Liver (tissue), 9 donors: ENCODE measurements around the gene TMEM176A. TPM values are rescaled to one million over a fixed set of nuclear protein-coding genes. Genes with fewer than 3 reads are reported as not detected.

ENCODE experiments used
- DNase-seq: peaks from one replicate; pipeline ENCODE4 v3.0.0-alpha.2; 2017; ENCODE audit warnings: low spot score
- H3K27ac ChIP-seq, 2 donors: one replicate each; pipeline ENCODE4 v1.7.0; 2013; ENCODE audit warnings: inconsistent platforms in 2 of 2, low read length in 2 of 2, control low read depth in 1 of 2, low read depth in 1 of 2, mild to moderate bottlenecking in 1 of 2
- H3K27me3 ChIP-seq, 4 donors: one replicate each; pipeline versions ENCODE4 v1.6.1 to v1.7.0; 2013; ENCODE audit warnings: low read length in 3 of 4, inconsistent platforms in 1 of 4, mild to moderate bottlenecking in 1 of 4, moderate library complexity in 1 of 4; ENCODE audit not compliant: control insufficient read depth in 4 of 4, insufficient read depth in 4 of 4
- H3K36me3 ChIP-seq, 4 donors: one replicate each; pipeline versions ENCODE4 v1.6.1 to v1.7.0; 2013; ENCODE audit warnings: low read length in 3 of 4, mild to moderate bottlenecking in 3 of 4, low read depth in 1 of 4, moderate library complexity in 1 of 4; ENCODE audit not compliant: control insufficient read depth in 4 of 4, insufficient read depth in 3 of 4
- H3K4me1 ChIP-seq, 4 donors: one replicate each; pipeline versions ENCODE4 v1.6.1 to v1.7.0; 2013; ENCODE audit warnings: low read length in 3 of 4, mild to moderate bottlenecking in 3 of 4, moderate library complexity in 1 of 4; ENCODE audit not compliant: control insufficient read depth in 4 of 4, insufficient read depth in 4 of 4
- H3K4me3 ChIP-seq, 3 donors: one replicate each; pipeline versions ENCODE4 v1.6.1 to v1.7.0; 2013; ENCODE audit warnings: low read length in 3 of 3, control low read depth in 1 of 3, low read depth in 1 of 3, mild to moderate bottlenecking in 1 of 3
- H3K9ac ChIP-seq, 2 donors: one replicate each; pipeline ENCODE4 v1.7.0; 2013; ENCODE audit warnings: low read length in 2 of 2, mild to moderate bottlenecking in 2 of 2, moderate library complexity in 2 of 2, control low read depth in 1 of 2, low read depth in 1 of 2
- H3K9me3 ChIP-seq, 4 donors: one replicate each; pipeline versions ENCODE4 v1.6.1 to v1.7.0; 2013; ENCODE audit warnings: low read length in 3 of 4; ENCODE audit not compliant: control insufficient read depth in 4 of 4
- ATF3 ChIP-seq: IDR thresholded peaks from 2 replicates; pipeline ENCODE4 v1.6.1; 2016; ENCODE audit warnings: antibody characterized with exemption
- FOXA1 ChIP-seq: IDR thresholded peaks from 2 replicates; pipeline ENCODE4 v1.6.1; 2016; ENCODE audit warnings: antibody characterized with exemption
- FOXA2 ChIP-seq: IDR thresholded peaks from 2 replicates; pipeline ENCODE4 v1.6.1; 2016; ENCODE audit warnings: antibody characterized with exemption
- HNF4A ChIP-seq, 2 donors: conservative IDR thresholded peaks; 2 replicates each; pipeline ENCODE4 v1.6.1; 2016; ENCODE audit warnings: antibody characterized with exemption in 2 of 2, mild to moderate bottlenecking in 2 of 2
- HNF4G ChIP-seq: IDR thresholded peaks from 2 replicates; pipeline ENCODE4 v1.6.1; 2016; ENCODE audit warnings: antibody characterized with exemption
- JUND ChIP-seq, 2 donors: IDR thresholded peaks; 2 replicates each; pipeline ENCODE4 v1.6.1; 2016; ENCODE audit warnings: antibody characterized with exemption in 2 of 2
- MAX ChIP-seq: IDR thresholded peaks from 2 replicates; pipeline ENCODE4 v1.6.1; 2016; ENCODE audit warnings: antibody characterized with exemption
- NR2F2 ChIP-seq: IDR thresholded peaks from 2 replicates; pipeline ENCODE4 v1.6.1; 2016; ENCODE audit warnings: antibody characterized with exemption
- RAD21 ChIP-seq, 2 donors: IDR thresholded peaks; 2 replicates each; pipeline ENCODE4 v1.6.1; 2016; ENCODE audit warnings: antibody characterized with exemption in 2 of 2, mild to moderate bottlenecking in 2 of 2
- REST ChIP-seq: IDR thresholded peaks from 2 replicates; pipeline ENCODE4 v1.6.1; 2016; ENCODE audit warnings: antibody characterized with exemption, mild to moderate bottlenecking
- RXRA ChIP-seq, 2 donors: IDR thresholded peaks; 2 replicates each; pipeline ENCODE4 v1.6.1; 2017 to 2018; ENCODE audit warnings: antibody characterized with exemption in 2 of 2, mild to moderate bottlenecking in 1 of 2
- TAF1 ChIP-seq: conservative IDR thresholded peaks from 2 replicates; pipeline ENCODE4 v1.6.1; 2016; ENCODE audit warnings: antibody characterized with exemption, mild to moderate bottlenecking
- YY1 ChIP-seq: IDR thresholded peaks from 2 replicates; pipeline ENCODE4 v1.6.1; 2016; ENCODE audit warnings: antibody characterized with exemption, mild to moderate bottlenecking
- ZBTB33 ChIP-seq: IDR thresholded peaks from 2 replicates; pipeline ENCODE4 v1.6.1; 2016; ENCODE audit warnings: antibody characterized with exemption
- WGBS: extraction: QIAGEN DNeasy Blood & Tissue Kit; methylation state at CpG from one replicate; pipeline ENCODE4 v1.1.7; 2013; 5-methylcytosine and 5-hydroxymethylcytosine counted together
- polyA plus RNA-seq, 2 donors: library from polyadenylated mRNA; stranded (reverse) in 1 of 2; unstranded in 1 of 2; fragments of 200-250 nt in 1 of 2; fragments of >200 nt in 1 of 2; fragmentation: Nextera tagmentation in 1 of 2; extraction: Ambion mirVana in 1 of 2; gene quantifications; one replicate each; pipeline versions ENCODE4 v1.2.1 to v1.2.3, GENCODE V29; 2013 to 2015
- total RNA-seq, 2 donors: library from RNA; depleted of rRNA; stranded (reverse); fragments of >200 nt; gene quantifications; one replicate each; pipeline ENCODE4 v1.2.3, GENCODE V29; 2014
- donor health status: healthy.
- donor health status: healthy.
- donor health status: healthy.
- donor health status: healthy.
- donor health status: healthy.

Gene TMEM176A
- total and polyA plus RNA-seq, 4 donors = 346 to 703 (median 539) TPM

GRCh38 chr7:150801242-150801945 is 825 bp downstream of the TMEM176A start:
- Histone ChIP-seq H3K9ac (peak overlapping the region; percentile 87 to 88), H3K4me3 (peak overlapping the region; percentile 86 to 94 (median 90)), H3K27ac (peak overlapping the region; percentile 95 to 97), H3K9me3 (peaks cover 0 to 3% (median 0%) of the 10 kb centered on the region in 4 donors), H3K36me3 (peaks cover 0 to 31% (median 28%) of the 10 kb centered on the region in 4 donors), H3K4me1 (peaks cover 2 to 35% (median 16%) of the 10 kb centered on the region in 4 donors), H3K27me3 (no peaks in the 10 kb centered on the region)
- TF ChIP-seq NR2F2 = no peak
- TF ChIP-seq YY1 = peak; percentile 51
- DNase-seq = peak; percentile 32
- WGBS = 13% methylated on average over 26 of the region's 26 CpGs

GRCh38 chr7:150801946-150802771 is 1.6 kb downstream of the TMEM176A start:
- H3K27ac ChIP-seq = peak overlapping the region; percentile 95 to 97
- DNase-seq = peak; percentile 23
- no peaks in the 10 kb centered on the region for H3K27me3 ChIP-seq
- H3K36me3 ChIP-seq = peaks cover 0 to 31% (median 28%) of the 10 kb centered on the region in 4 donors
- peak overlapping the region; percentile 86 to 94 (median 90) for H3K4me3 ChIP-seq
- peaks cover 2 to 31% (median 16%) of the 10 kb centered on the region in 4 donors for H3K4me1 ChIP-seq
- H3K9ac ChIP-seq = peak overlapping the region; percentile 87 to 88
- peak in 1 of 2 donors; percentile 7 for TF ChIP-seq RAD21 (IDR thresholded peaks at IDR 0.05)
- peak; percentile 68 for TF ChIP-seq YY1
- TF ChIP-seq HNF4A (conservative IDR thresholded peaks at IDR 0.05) = no peak
- WGBS = 57% methylated on average over 12 of the region's 12 CpGs
- peaks cover 0 to 3% (median 2%) of the 10 kb centered on the region in 4 donors for H3K9me3 ChIP-seq

- 65% methylated on average over 10 of the region's 10 CpGs for WGBS
These were observed 2.7 kb downstream of the TMEM176A start for GRCh38 chr7:150803161-150803860.

GRCh38 chr7:150804802-150805201 is 4.2 kb downstream of the TMEM176A start:
- Histone ChIP-seq H3K36me3 (peaks cover 0 to 31% (median 28%) of the 10 kb centered on the region in 4 donors), H3K27ac (no peak overlapping the region), H3K4me1 (peaks cover 5 to 31% (median 19%) of the 10 kb centered on the region in 4 donors), H3K9ac (no peak overlapping the region), H3K27me3 (no peaks in the 10 kb centered on the region), H3K9me3 (peaks cover 0 to 3% (median 2%) of the 10 kb centered on the region in 4 donors), H3K4me3 (no peak overlapping the region)
- DNase-seq = peak; percentile 22
- TF ChIP-seq JUND (IDR thresholded peaks at IDR 0.05) = no peak
- TF ChIP-seq FOXA1 = no peak
- TF ChIP-seq REST = no peak
- no peak for TF ChIP-seq ATF3
- TF ChIP-seq ZBTB33 = no peak
- TF ChIP-seq HNF4G = no peak
- TF ChIP-seq MAX = no peak
- TF ChIP-seq RXRA (IDR thresholded peaks at IDR 0.05) = no peak
- TF ChIP-seq TAF1 = no peak
- TF ChIP-seq HNF4A (conservative IDR thresholded peaks at IDR 0.05) = no peak
- 96% methylated on average over 5 of the region's 5 CpGs for WGBS

More at GRCh38 chr7:150803161-150803860, 2.7 kb downstream of the TMEM176A start:
- H3K27ac ChIP-seq = peak overlapping the region; percentile 37 to 47
- no peaks in the 10 kb centered on the region for H3K27me3 ChIP-seq
- H3K9me3 ChIP-seq = peaks cover 0 to 3% (median 2%) of the 10 kb centered on the region in 4 donors
- H3K4me3 ChIP-seq = peak overlapping the region in 2 of 3 donors; percentile 37 to 86
- peaks cover 5 to 31% (median 19%) of the 10 kb centered on the region in 4 donors for H3K4me1 ChIP-seq
- peak overlapping the region in 1 of 2 donors; percentile 49 for H3K9ac ChIP-seq
- H3K36me3 ChIP-seq = peaks cover 0 to 31% (median 28%) of the 10 kb centered on the region in 4 donors
- DNase-seq = no peak
- TF ChIP-seq FOXA2 (no peak), RXRA (IDR thresholded peaks at IDR 0.05) (peak; percentile 42 to 61), HNF4A (conservative IDR thresholded peaks at IDR 0.05) (peak in 1 of 2 donors; percentile 27)
